HG02973 (cell line): ENCODE data around the gene CACNA1I.

Experiments used
- ATAC-seq: cut with Tn5 transposase; IDR thresholded peaks from one replicate; pipeline ENCODE4 v1.9.1; 2021; ENCODE audit warnings: moderate library complexity; ENCODE audit not compliant: unreplicated experiment

Gene CACNA1I

DNA sequence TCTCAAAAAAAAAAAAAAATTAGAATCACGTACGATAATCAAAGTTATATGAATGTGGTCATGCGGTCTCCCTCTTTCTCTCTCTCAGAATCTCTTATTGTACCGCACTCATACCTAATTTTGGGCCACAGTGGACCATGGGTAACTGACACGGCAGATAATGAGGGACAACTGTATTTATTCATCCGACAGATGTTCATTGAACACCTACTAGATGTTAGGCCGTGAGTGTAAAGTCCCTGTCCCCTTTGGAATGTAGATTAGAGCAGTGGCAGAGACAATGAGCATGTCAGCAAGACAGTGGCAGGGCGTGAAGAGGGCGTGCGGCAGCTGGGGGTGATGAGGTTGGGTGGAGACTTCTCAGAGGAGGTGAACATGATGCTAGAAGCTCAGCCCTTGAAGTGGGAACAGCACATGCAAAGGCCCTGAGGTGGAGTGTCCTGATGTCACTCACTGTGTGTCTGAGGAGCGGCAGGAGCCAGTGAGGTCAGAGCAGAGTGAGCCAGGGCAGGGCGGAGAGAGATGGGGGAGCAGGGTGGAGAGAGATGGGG, 25.1 kb downstream of the CACNA1I start:
- no peak for ATAC-seq

GRCh38 chr22:39596601-39597000, 26.0 kb downstream of the CACNA1I start:
- ATAC-seq, result no peak

DNA sequence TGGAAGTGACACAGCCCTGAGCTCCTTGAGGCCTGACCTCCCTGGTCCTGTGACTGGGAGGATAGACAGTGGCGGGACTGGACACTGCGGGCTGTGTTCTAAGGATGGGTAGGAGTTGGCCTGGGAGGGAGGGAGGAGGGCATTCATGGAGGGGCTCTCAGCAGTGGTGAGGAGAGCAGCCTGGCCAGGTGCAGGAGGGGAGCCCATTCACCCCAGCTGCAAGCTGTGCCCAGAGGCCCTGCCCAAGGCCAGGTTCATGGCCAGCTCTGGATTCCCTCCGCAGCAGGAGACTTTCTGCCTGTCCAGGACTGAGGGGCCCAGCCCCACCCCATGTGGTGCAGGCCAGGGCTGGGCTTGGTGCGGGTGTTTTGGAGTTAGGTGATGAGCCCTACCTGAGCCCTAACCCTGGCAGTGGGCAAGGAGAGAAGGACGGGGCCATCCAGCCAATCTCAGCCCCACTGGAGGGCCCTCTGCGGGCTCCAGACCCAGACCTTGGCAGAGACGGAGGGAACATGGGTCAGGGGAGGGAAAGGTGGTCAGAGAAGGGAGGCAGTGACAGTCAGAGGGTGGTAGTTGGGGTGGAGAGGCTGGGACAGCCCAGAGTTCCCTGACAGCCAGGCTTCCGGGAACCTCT, 26.8 kb downstream of the CACNA1I start:
- ATAC-seq, result no peak

DNA sequence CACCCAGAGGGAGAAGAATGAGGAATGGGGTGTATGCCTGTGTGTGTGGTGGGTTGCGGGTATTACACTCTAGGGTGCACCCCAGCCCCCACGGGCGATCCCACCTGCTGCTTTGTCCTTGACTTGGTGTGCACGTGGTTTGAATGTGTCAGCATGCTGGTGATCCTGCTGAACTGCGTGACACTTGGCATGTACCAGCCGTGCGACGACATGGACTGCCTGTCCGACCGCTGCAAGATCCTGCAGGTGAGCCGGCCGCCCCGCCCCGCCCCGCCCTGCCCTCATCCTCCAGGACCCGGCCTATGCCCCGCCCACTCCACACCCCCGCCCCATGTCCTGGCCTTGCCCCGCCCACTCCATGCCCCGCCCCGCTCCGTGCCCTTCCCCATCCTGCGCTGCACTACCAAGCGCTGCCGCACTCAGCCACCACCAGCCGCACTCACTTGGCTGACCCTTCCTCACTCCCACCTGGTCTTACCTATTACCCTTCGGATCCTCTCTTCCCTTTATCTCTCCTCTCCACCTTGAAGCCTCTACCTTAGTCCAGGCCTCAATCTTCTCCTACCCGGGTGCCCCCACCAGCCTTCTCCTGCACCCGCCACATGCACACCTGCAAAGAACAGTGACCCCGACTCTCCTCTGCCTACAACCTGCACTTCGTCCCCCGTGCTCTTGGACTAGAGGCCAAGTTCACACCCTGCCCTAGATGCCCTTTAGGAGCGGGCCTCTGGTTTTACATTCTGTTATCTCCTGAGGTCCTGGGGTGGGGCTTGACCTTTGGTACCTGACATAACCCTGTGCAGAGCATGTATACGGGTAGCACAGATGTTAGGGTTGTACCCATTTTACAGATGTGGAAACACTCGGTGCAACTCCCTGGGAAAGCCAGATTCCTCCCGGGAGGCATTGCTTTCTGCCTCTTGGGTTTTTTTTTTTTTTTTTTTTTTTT, 27.7 kb downstream of the CACNA1I start:
- ATAC-seq, result no peak

GRCh38 chr22:39600491-39601179, 30.1 kb downstream of the CACNA1I start:
- no peak for ATAC-seq

DNA sequence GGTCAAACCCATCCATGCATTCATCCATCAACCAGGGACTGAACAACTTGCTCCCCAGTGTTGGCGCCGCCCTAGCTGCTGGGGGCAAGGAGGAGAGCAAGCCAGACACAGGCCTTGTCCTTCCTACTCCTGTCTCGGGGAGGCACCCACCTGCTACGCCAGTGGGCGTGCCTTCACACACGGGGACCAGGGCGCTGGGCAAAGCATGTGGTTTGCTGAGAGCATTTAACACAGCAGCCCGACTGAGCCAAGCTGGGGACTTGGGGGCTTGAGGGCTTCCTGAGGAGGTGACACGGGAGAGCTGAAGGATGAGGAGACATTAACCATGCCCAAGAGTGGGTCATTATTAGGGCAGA, 30.6 kb downstream of the CACNA1I start:
- no peak for ATAC-seq

DNA sequence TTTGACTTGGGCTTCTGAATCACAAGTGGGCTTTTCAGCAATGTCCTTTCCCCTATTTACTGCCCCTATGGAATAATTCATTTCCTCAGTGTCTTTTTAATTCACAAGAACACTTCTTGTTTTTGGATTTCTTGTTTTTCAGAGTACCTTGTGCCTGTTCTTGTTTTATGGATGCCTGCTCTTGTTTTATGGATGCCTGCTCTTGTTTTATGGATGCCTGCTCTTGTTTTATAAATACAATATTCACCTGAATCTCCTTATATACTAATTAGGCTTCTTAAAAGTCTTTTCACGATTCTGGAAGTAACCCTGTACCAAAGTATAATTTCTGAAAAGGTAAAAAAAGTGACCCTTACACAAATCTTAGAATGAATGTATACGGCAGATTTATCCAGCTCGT, 32.8 kb downstream of the CACNA1I start:
- ATAC-seq, result no peak

DNA sequence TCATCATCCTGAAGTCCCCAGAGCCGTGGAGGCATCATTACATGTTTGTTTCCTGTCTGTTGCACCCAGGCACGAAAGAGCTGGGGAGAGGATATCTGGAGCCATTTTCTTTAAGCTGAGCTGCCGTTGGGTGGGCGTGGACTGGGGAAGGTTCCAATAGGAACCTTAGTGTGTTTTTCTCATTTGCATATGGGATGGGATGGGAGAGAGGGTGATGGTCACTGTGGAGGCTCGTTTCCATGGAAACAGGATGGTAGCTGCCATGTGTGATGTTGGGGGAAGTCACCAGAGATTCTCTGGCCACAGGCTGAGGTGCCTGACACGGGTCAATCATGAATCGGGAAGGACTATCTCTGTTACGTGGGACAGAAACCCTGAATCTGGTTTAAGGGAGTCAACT, 39.7 kb downstream of the CACNA1I start:
- ATAC-seq, result no peak

- ATAC-seq, result no peak
These were observed 40.2 kb downstream of the CACNA1I start for GRCh38 chr22:39610766-39611165.

DNA sequence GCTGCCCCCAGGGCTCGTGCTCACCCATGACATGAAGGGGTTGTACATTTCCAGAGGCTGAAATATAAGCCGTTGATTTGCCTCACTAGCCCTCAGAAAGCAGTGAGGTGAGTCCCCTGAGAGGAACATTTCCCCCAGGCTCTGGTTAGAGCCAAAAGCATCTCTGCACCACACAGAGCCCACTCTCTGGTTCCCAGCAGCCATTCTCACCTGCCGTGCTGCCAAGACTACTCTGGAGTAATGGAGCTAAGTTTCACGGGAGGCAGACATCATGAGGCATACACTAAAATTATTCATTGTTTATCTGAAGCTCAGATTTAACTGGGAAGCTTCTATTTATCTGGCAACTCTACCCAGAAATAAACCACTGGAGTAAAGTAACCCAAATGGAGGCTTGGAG, 40.8 kb downstream of the CACNA1I start:
- no peak for ATAC-seq

- no peak for ATAC-seq
These were observed 42.4 kb downstream of the CACNA1I start for GRCh38 chr22:39612811-39613548.

- no peak for ATAC-seq
These were observed 43.0 kb downstream of the CACNA1I start for GRCh38 chr22:39613549-39613921.

- ATAC-seq, result no peak
These were observed 43.9 kb downstream of the CACNA1I start for GRCh38 chr22:39614442-39614841.

DNA sequence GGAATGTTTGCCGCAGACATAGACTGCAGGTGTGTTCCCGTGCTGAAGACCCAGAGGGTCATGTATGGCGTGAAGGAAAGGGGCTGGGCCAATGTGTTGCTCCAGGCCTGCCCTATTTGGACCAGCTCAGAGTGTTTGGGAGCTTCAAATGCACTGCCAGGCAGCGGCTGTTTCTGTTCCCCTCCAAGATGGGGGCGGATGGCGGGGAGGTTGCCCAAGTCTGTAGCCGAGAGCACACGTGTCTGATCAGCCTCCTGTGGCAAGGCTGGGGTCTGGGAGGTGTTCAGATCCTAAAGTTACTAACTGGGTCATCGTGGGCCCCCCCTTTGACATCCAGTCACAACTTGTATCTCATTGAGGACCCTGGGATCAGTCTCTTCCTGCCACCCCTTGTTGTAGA, 45.5 kb downstream of the CACNA1I start:
- no peak for ATAC-seq

DNA sequence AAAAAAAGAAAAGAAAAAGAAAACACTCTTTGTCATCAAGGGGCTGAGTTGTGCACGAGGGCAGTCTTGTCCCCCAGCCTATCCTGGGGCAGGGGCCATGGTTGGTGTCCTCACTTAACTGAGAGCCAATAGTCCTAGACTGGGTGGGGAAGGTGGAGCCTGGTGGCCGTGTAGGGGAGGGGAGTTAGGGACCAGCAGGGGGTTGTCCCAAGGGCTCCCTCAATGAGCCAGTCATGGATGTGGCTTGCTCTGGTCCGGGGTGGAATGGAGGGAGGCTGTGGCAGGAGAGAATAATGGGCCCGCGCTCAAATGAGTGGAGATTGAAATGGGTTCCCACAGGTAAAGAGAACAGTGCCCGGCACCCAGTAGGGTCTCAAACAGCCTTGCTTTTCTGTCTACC, 46.2 kb downstream of the CACNA1I start:
- no peak for ATAC-seq

DNA sequence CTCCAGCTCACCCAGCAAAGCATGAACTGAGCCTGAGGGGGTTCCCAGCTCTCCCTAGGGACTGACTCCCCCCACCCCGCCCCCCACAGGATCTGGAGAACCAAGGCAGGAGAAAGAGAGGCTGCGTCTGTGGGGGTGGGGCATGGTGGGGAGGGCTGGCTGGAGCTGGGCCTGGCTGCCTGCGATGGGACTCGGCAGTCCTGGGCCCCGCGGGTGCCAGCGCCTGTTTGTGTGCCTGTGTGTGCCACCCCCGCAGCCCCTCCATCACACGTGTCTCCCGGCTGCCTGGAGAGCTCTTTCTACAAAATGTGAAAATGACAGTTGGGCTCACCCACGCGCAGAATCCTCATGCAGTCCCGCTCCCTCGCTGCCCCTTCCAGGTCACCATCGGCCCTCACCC, 46.8 kb downstream of the CACNA1I start:
- no peak for ATAC-seq

DNA sequence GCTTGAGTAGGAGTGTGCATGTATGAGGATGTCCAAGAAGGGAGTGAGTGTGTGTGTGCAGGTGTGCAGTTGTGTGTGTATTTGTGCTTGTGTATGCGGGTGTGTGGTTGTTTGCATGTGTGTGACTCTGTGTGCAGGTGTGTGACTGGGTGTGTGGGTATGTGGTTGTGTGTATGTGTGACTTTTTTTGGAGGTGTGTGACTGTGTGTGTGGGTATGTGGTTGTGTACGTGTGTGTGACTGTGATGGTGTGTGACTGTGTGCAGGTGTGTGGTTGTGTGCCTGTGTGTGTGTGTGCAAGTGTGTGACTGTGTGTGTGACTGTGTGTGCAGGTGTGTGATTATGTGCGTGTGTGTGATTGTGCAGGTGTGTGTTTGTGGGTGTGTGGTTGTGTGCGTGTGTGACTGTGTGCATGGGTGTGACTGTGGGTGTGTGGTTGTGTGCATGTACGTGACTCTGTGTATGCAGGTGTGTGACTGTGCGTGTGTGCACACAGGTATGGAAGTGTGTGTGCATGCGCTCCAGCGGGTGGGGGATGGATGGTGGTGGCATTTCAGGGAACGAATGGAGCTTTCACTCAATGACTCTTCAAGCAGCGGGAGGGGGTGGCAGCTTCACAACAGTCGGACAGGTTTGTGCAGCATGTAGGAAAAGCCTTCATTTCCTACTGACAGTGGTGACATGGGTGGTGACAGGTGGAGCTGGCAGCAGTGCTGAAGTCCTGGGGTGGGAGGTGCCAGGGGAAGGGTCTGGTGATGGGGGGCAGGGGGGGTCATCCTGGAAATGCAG, 47.6 kb downstream of the CACNA1I start:
- no peak for ATAC-seq

GRCh38 chr22:39618996-39619530, 48.5 kb downstream of the CACNA1I start:
- ATAC-seq, result no peak

GRCh38 chr22:39620924-39621690, 50.6 kb downstream of the CACNA1I start:
- no peak for ATAC-seq
